Gastrocnemius medialis (tissue), 4 donors: ENCODE results near the gene NRG3. TPM values are rescaled to one million over a fixed set of nuclear protein-coding genes. Genes with fewer than 3 reads are reported as not detected.

Source experiments
- ATAC-seq, 2 donors: fragments of 150-250 bp; one replicate each; pipeline ENCODE4 v1.9.1; 2016
- DNase-seq, 2 donors: peaks; one replicate each; pipeline ENCODE4 v3.0.0-alpha.2; 2019
- H3K27ac ChIP-seq, 4 donors: fragments of 200-600 bp; sonication (generic); 1 replicate in 1 of 4; 2 replicates in 3 of 4; pipeline ENCODE4 v1.5.1; 2016 to 2018; ENCODE audit warnings: mild to moderate bottlenecking in 2 of 4, moderate library complexity in 1 of 4
- H3K27me3 ChIP-seq, 3 donors: fragments of 200-600 bp; sonication (generic) in 2 of 3; 1 replicate in 1 of 3; 2 replicates in 2 of 3; pipeline versions ENCODE4 v1.5.1 to v1.6.0; 2016 to 2019; ENCODE audit warnings: mild to moderate bottlenecking in 1 of 3, moderate library complexity in 1 of 3
- H3K36me3 ChIP-seq, 2 donors: fragments of 200-600 bp; sonication (generic) in 1 of 2; one replicate each; pipeline ENCODE4 v1.5.1; 2017 to 2018
- H3K4me1 ChIP-seq, 2 donors: fragments of 200-600 bp; sonication (generic) in 1 of 2; one replicate each; pipeline ENCODE4 v1.5.1; 2016 to 2017; ENCODE audit warnings: mild to moderate bottlenecking in 2 of 2
- H3K4me3 ChIP-seq, 4 donors: fragments of 200-600 bp; sonication (generic) in 3 of 4; 1 replicate in 1 of 4; 2 replicates in 3 of 4; pipeline ENCODE4 v1.5.1; 2016 to 2019; ENCODE audit warnings: mild to moderate bottlenecking in 2 of 4
- H3K9me3 ChIP-seq, 3 donors: fragments of 200-600 bp; sonication (generic) in 2 of 3; 1 replicate in 1 of 3; 2 replicates in 2 of 3; pipeline ENCODE4 v1.5.1; 2016 to 2019
- CTCF ChIP-seq, 5 experiments: fragments of 450-650 bp in 3 of 5; fragments of 200-600 bp in 2 of 5; sonication (generic) in 2 of 5; IDR thresholded peaks in 4 of 5; conservative IDR thresholded peaks in 1 of 5; 1 replicate in 4 of 5; 2 replicates in 1 of 5; pipeline ENCODE4 v1.5.1; 2016 to 2019; ENCODE audit warnings: antibody characterized with exemption in 5 of 5, mild to moderate bottlenecking in 3 of 5, moderate library complexity in 3 of 5
- POLR2A ChIP-seq, 2 donors: fragments of 450-650 bp; IDR thresholded peaks; one replicate each; pipeline ENCODE4 v1.6.1; 2017; ENCODE audit warnings: antibody characterized with exemption in 2 of 2, mild to moderate bottlenecking in 2 of 2, moderate library complexity in 2 of 2
- in situ Hi-C, 4 donors: fragments of 200-750 bp; cut with MboI; loops; one replicate each; pipeline versions ENCODE4 v1.15.0 to v1.8.0; 2017; ENCODE audit warnings: low sequenced_read_pairs in 4 of 4
- intact Hi-C: fragments of 100-400 bp; cut with DNase I; formaldehyde crosslinking; loops from one replicate; pipeline ENCODE4 v1.15.1; 2023; ENCODE audit warnings: low total_unique reads
- total RNA-seq, 4 donors: library from RNA; depleted of rRNA; stranded (reverse); fragments of >200 nt; gene quantifications; one replicate each; pipeline versions ENCODE4 v1.1.0 to v1.2.3, GENCODE V29; 2016

Gene NRG3
- total RNA-seq, 4 donors from 2014 or later, result not detected

- Histone ChIP-seq H3K27me3 (no peaks in the 10 kb centered on the region), H3K4me3 (no peak overlapping the region), H3K4me1 (no peaks in the 10 kb centered on the region), H3K27ac (no peak overlapping the region), H3K36me3 (no peaks in the 10 kb centered on the region), H3K9me3 (no peaks in the 10 kb centered on the region)
- peak in 1 of 2 donors; percentile 56 for ATAC-seq
- intact Hi-C loops, result no loop called here
- no peak for DNase-seq
- in situ Hi-C loops, result no loop called here
- TF ChIP-seq POLR2A (IDR thresholded peaks at IDR 0.05), result no peak
- no peak for TF ChIP-seq CTCF (IDR thresholded peaks at IDR 0.05 in 4 of 5, conservative IDR thresholded peaks at IDR 0.05 in 1 of 5)
Observed at GRCh38 chr10:82643601-82644000, 768.6 kb downstream of the NRG3 start.

GRCh38 chr10:82645221-82645620 is 770.2 kb downstream of the NRG3 start:
- no peak overlapping the region for H3K4me3 ChIP-seq
- in situ Hi-C loops, result no loop called here
- intact Hi-C loops, result no loop called here

GRCh38 chr10:82653244-82654155 is 778.5 kb downstream of the NRG3 start:
- no peak for DNase-seq
- Histone ChIP-seq H3K9me3 (no peaks in the 10 kb centered on the region), H3K4me1 (no peaks in the 10 kb centered on the region), H3K36me3 (no peaks in the 10 kb centered on the region), H3K27me3 (no peaks in the 10 kb centered on the region), H3K4me3 (no peak overlapping the region), H3K27ac (no peak overlapping the region)
- in situ Hi-C loops, result no loop called here
- intact Hi-C loops, result no loop called here
- no peak for ATAC-seq
- no peak for TF ChIP-seq POLR2A (IDR thresholded peaks at IDR 0.05)
- no peak for TF ChIP-seq CTCF (IDR thresholded peaks at IDR 0.05 in 4 of 5, conservative IDR thresholded peaks at IDR 0.05 in 1 of 5)

More at GRCh38 chr10:82645221-82645620, 770.2 kb downstream of the NRG3 start:
- Histone ChIP-seq H3K27ac (no peak overlapping the region), H3K4me1 (no peaks in the 10 kb centered on the region), H3K36me3 (no peaks in the 10 kb centered on the region), H3K27me3 (no peaks in the 10 kb centered on the region), H3K9me3 (no peaks in the 10 kb centered on the region)
- ATAC-seq, result no peak
- no peak for DNase-seq
- TF ChIP-seq POLR2A (IDR thresholded peaks at IDR 0.05) (no peak), CTCF (IDR thresholded peaks at IDR 0.05 in 4 of 5, conservative IDR thresholded peaks at IDR 0.05 in 1 of 5) (no peak)

GRCh38 chr10:82660205-82660604 is 785.2 kb downstream of the NRG3 start:
- no peak for ATAC-seq
- Histone ChIP-seq H3K9me3 (no peaks in the 10 kb centered on the region), H3K4me1 (no peaks in the 10 kb centered on the region), H3K27me3 (no peaks in the 10 kb centered on the region), H3K4me3 (no peak overlapping the region), H3K36me3 (no peaks in the 10 kb centered on the region), H3K27ac (no peak overlapping the region)
- TF ChIP-seq CTCF (IDR thresholded peaks at IDR 0.05 in 4 of 5, conservative IDR thresholded peaks at IDR 0.05 in 1 of 5), result no peak
- TF ChIP-seq POLR2A (IDR thresholded peaks at IDR 0.05), result no peak
- DNase-seq, result no peak
- in situ Hi-C loops, result no loop called here
- intact Hi-C loops, result no loop called here
